K562 (cell line): Measurements from ENCODE around the gene TEAD4.

Experiments
- FOXK1 ChIP-seq: sonication (generic); formaldehyde crosslinking; IDR thresholded peaks from 2 replicates; pipeline ENCODE4 v1.8.0; 2022; ENCODE audit warnings: missing genetic modification reagents, mild to moderate bottlenecking, borderline replicate concordance
- TF ChIP-seq, protein P1 (sequence below), 3 experiments: IDR thresholded peaks in 2 of 3; conservative IDR thresholded peaks in 1 of 3; 2 replicates each; pipeline ENCODE4 v1.5.1; 2011 to 2012; ENCODE audit warnings: low read length in 3 of 3, mild to moderate bottlenecking in 3 of 3, control low read depth in 2 of 3, improper control_type of control experiment in 1 of 3, inconsistent platforms in 1 of 3, low read depth in 1 of 3, mixed read lengths in 1 of 3, moderate library complexity in 1 of 3; ENCODE audit not compliant: insufficient read depth in 2 of 3

- TF ChIP-seq, protein P1, sequence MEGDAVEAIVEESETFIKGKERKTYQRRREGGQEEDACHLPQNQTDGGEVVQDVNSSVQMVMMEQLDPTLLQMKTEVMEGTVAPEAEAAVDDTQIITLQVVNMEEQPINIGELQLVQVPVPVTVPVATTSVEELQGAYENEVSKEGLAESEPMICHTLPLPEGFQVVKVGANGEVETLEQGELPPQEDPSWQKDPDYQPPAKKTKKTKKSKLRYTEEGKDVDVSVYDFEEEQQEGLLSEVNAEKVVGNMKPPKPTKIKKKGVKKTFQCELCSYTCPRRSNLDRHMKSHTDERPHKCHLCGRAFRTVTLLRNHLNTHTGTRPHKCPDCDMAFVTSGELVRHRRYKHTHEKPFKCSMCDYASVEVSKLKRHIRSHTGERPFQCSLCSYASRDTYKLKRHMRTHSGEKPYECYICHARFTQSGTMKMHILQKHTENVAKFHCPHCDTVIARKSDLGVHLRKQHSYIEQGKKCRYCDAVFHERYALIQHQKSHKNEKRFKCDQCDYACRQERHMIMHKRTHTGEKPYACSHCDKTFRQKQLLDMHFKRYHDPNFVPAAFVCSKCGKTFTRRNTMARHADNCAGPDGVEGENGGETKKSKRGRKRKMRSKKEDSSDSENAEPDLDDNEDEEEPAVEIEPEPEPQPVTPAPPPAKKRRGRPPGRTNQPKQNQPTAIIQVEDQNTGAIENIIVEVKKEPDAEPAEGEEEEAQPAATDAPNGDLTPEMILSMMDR (IDR thresholded peaks at IDR 0.05 in 2 of 3, conservative IDR thresholded peaks at IDR 0.05 in 1 of 3; ENCODE audit: insufficient read depth in 2 of 3, low read depth in 1 of 3, low read length in 3 of 3), result no peak
- TF ChIP-seq FOXK1 (CRISPR knock-in tag), result no peak
Measured at GRCh38 chr12:3032161-3032560, 73.0 kb downstream of the TEAD4 start.
